MM.1S (cell line): Measurements from ENCODE around the gene HYDIN.

ENCODE experiments used
- DNase-seq: peaks from one replicate; pipeline ENCODE4 v3.0.0-alpha.2; 2015
- H2AFZ ChIP-seq: fragments of 300-600 bp; sonication (generic); 2 replicates; pipeline ENCODE4 v1.6.0; 2016; ENCODE audit warnings: antibody characterized with exemption, low read length
- H3F3A ChIP-seq: fragments of 300-600 bp; sonication (generic); 2 replicates; pipeline ENCODE4 v1.6.1; 2016; ENCODE audit warnings: mild to moderate bottlenecking, antibody characterized with exemption, low read length, moderate library complexity, mixed read lengths; ENCODE audit not compliant: insufficient read depth
- H3K27ac ChIP-seq: fragments of 300-600 bp; sonication (generic); 2 replicates; pipeline ENCODE4 v1.5.1; 2016; ENCODE audit warnings: mild to moderate bottlenecking, low read length
- H3K27me3 ChIP-seq: fragments of 300-600 bp; sonication (generic); replicated peaks from 2 replicates; pipeline ENCODE4 v1.6.0; 2016; ENCODE audit warnings: low read length; ENCODE audit not compliant: insufficient read depth
- H3K36me3 ChIP-seq: fragments of 300-600 bp; sonication (generic); replicated peaks from 2 replicates; pipeline ENCODE4 v1.6.1; 2016; ENCODE audit warnings: mild to moderate bottlenecking, low read length, mixed read lengths; ENCODE audit not compliant: insufficient read depth
- H3K4me1 ChIP-seq: fragments of 300-600 bp; sonication (generic); 2 replicates; pipeline ENCODE4 v1.6.1; 2016; ENCODE audit warnings: low read length, mixed read lengths
- H3K4me2 ChIP-seq: fragments of 300-600 bp; sonication (generic); 2 replicates; pipeline ENCODE4 v1.6.0; 2016; ENCODE audit warnings: low read depth, low read length
- H3K4me3 ChIP-seq: fragments of 300-600 bp; sonication (generic); 2 replicates; pipeline ENCODE4 v1.5.1; 2016; ENCODE audit warnings: low read length, mixed read lengths
- H3K79me2 ChIP-seq: fragments of 300-600 bp; sonication (generic); 2 replicates; pipeline ENCODE4 v1.6.1; 2016; ENCODE audit warnings: mixed run types, low read length, mixed read lengths
- H3K9ac ChIP-seq: fragments of 300-600 bp; sonication (generic); 2 replicates; pipeline ENCODE4 v1.6.1; 2016; ENCODE audit warnings: low read length, mixed read lengths
- H3K9me2 ChIP-seq: fragments of 300-600 bp; sonication (generic); replicated peaks from 2 replicates; pipeline ENCODE4 v1.6.1; 2016; ENCODE audit warnings: mild to moderate bottlenecking, low read length, mixed read lengths; ENCODE audit not compliant: insufficient read depth
- H3K9me3 ChIP-seq: fragments of 300-600 bp; sonication (generic); replicated peaks from 2 replicates; pipeline ENCODE4 v1.6.1; 2016; ENCODE audit warnings: mild to moderate bottlenecking, low read length, mixed read lengths; ENCODE audit not compliant: insufficient read depth
- H4K20me1 ChIP-seq: fragments of 300-600 bp; sonication (generic); 2 replicates; pipeline ENCODE4 v1.6.1; 2016; ENCODE audit warnings: mild to moderate bottlenecking, low read length, moderate library complexity, mixed read lengths; ENCODE audit not compliant: insufficient read depth
- CTCF ChIP-seq: fragments of 300-600 bp; sonication (generic); IDR thresholded peaks from 2 replicates; pipeline ENCODE4 v1.5.1; 2016; ENCODE audit warnings: antibody characterized with exemption, low read length, mixed read lengths
- EZH2 ChIP-seq: fragments of 300-600 bp; sonication (generic); optimal IDR thresholded peaks from 2 replicates; pipeline ENCODE3; 2017; ENCODE audit warnings: low read depth, mild to moderate bottlenecking, antibody characterized with exemption, low read length, mixed read lengths
- EZH2phosphoT487 ChIP-seq: fragments of 300-600 bp; sonication (generic); IDR thresholded peaks from 2 replicates; pipeline ENCODE4 v1.6.1; 2018; ENCODE audit warnings: antibody characterized with exemption, low read length

The HYDIN gene

GRCh38 chr16:71230122-71230845 lies at the start of gene HYDIN:
HYDIN (minus strand) TSS chr16:71230722; CDS start chr16:71186895, 43,827 bp downstream.
- no peak within 1 kb of the TSS for H2AFZ ChIP-seq
- H3K9me3 ChIP-seq = no peaks in the 10 kb centered on the region
- H3K27me3 ChIP-seq = no peaks in the 10 kb centered on the region
- no peaks in the 10 kb centered on the region for H3K79me2 ChIP-seq
- no peaks in the 10 kb centered on the region; the same call in 1 of the 2 replicates for H3F3A ChIP-seq
- H3K4me1 ChIP-seq = peaks cover 2% of the 10 kb centered on the region; the same call in 1 of the 2 replicates
- no peak within 1 kb of the TSS for H3K9ac ChIP-seq
- no peaks in the 10 kb centered on the region for H3K36me3 ChIP-seq
- H3K4me3 ChIP-seq = no peak within 1 kb of the TSS
- H3K4me2 ChIP-seq = no peak within 1 kb of the TSS
- no peak for DNase-seq
- no peaks in the 10 kb centered on the region for H4K20me1 ChIP-seq
- no peaks in the 10 kb centered on the region for H3K9me2 ChIP-seq
- no peak within 1 kb of the TSS for H3K27ac ChIP-seq
- no peak for TF ChIP-seq EZH2
- TF ChIP-seq EZH2phosphoT487 = no peak
- TF ChIP-seq CTCF = no peak

GRCh38 chr16:71276589-71277334 lies 46.2 kb upstream of the HYDIN start:
- no peak for DNase-seq
- H3K9me3 ChIP-seq = no peaks in the 10 kb centered on the region
- H4K20me1 ChIP-seq = no peaks in the 10 kb centered on the region
- H3K4me1 ChIP-seq = no peaks in the 10 kb centered on the region
- TF ChIP-seq EZH2phosphoT487 = no peak
- no peak for TF ChIP-seq CTCF
- no peak for TF ChIP-seq EZH2
- no peak overlapping the region for H3K9ac ChIP-seq
- H3K4me2 ChIP-seq = no peak overlapping the region
- no peak overlapping the region for H2AFZ ChIP-seq
- no peaks in the 10 kb centered on the region for H3K79me2 ChIP-seq
- no peaks in the 10 kb centered on the region for H3K36me3 ChIP-seq
- no peaks in the 10 kb centered on the region for H3F3A ChIP-seq
- H3K9me2 ChIP-seq = no peaks in the 10 kb centered on the region
- no peak overlapping the region for H3K4me3 ChIP-seq
- no peaks in the 10 kb centered on the region for H3K27me3 ChIP-seq
- H3K27ac ChIP-seq = no peak overlapping the region

- H3K36me3 ChIP-seq = no peaks in the 10 kb centered on the region
- H3K79me2 ChIP-seq = no peaks in the 10 kb centered on the region
- H3K4me3 ChIP-seq = no peak overlapping the region
- no peaks in the 10 kb centered on the region for H3K9me2 ChIP-seq
- H3F3A ChIP-seq = no peaks in the 10 kb centered on the region
- H2AFZ ChIP-seq = no peak overlapping the region
- no peaks in the 10 kb centered on the region for H3K27me3 ChIP-seq
- no peaks in the 10 kb centered on the region for H3K9me3 ChIP-seq
- TF ChIP-seq EZH2 (no peak), CTCF (no peak), EZH2phosphoT487 (no peak)
- H3K9ac ChIP-seq = no peak overlapping the region
- no peak overlapping the region for H3K4me2 ChIP-seq
- no peak overlapping the region for H3K27ac ChIP-seq
- no peaks in the 10 kb centered on the region for H4K20me1 ChIP-seq
- DNase-seq = no peak
- no peaks in the 10 kb centered on the region for H3K4me1 ChIP-seq
Measured at GRCh38 chr16:71273384-71273783, 42.9 kb upstream of the HYDIN start.
